Pancreas (tissue), 10 donors: ENCODE measurements around the gene SEZ6. TPM values are rescaled to one million over a fixed set of nuclear protein-coding genes. Genes with fewer than 3 reads are reported as not detected.
A peak's percentile ranks its signal among the peaks of the same experiment; 100 is the strongest.

ENCODE experiments used
- ATAC-seq, 4 donors: fragments of 200-7000 bp; cut with Tn5 transposase; one replicate each; pipeline versions ENCODE4 v1.8.0 to v1.9.1; 2020; ENCODE audit warnings: mild to moderate bottlenecking in 4 of 4, moderate library complexity in 4 of 4
- DNase-seq, 6 donors: peaks; one replicate each; pipeline ENCODE4 v3.0.0-alpha.2; 2020
- FAIRE-seq: peaks from 2 replicates; lab custom pipeline; 2012; peaks lifted over from hg19 to GRCh38; lab: Jason Lieb, UNC
- H3K27ac ChIP-seq, 4 donors: fragments of 200-600 bp; sonication (generic); 1 replicate in 3 of 4; 2 replicates in 1 of 4; pipeline versions ENCODE4 v1.5.0 to v1.8.0; 2020
- H3K27me3 ChIP-seq, 4 donors: fragments of 200-600 bp; one replicate each; pipeline ENCODE4 v1.8.0; 2021
- H3K36me3 ChIP-seq, 3 donors: fragments of 200-600 bp; sonication (generic) in 1 of 3; one replicate each; pipeline versions ENCODE4 v1.5.0 to v1.8.0; 2020 to 2021
- H3K4me1 ChIP-seq, 3 donors: fragments of 200-600 bp; one replicate each; pipeline ENCODE4 v1.8.0; 2021
- H3K4me3 ChIP-seq, 4 donors: fragments of 200-600 bp; sonication (generic) in 2 of 4; one replicate each; pipeline versions ENCODE4 v1.5.0 to v1.8.0; 2020 to 2021
- H3K9me3 ChIP-seq, 4 donors: fragments of 200-600 bp; one replicate each; pipeline ENCODE4 v1.8.0; 2021
- WGBS, 2 donors: extraction: QIAGEN DNeasy Blood & Tissue Kit; methylation state at CpG; one replicate each; pipeline ENCODE4 v1.1.7; 2013; 5-methylcytosine and 5-hydroxymethylcytosine counted together
- intact Hi-C, 3 donors: fragments of 100-400 bp; cut with DNase I; formaldehyde crosslinking; loops; one replicate each; pipeline versions ENCODE4 v1.11.1 to v1.14.2; 2022
- polyA plus RNA-seq, 2 donors: library from polyadenylated mRNA; stranded (reverse); fragments of 200-250 nt; gene quantifications; one replicate each; pipeline ENCODE4 v1.2.3, GENCODE V29; 2013
- total RNA-seq, 6 donors: library from RNA; stranded (reverse); fragmentation: NEBNext Ultra II Directional in 4 of 6; extraction: Animal tissue kit (Norgen Biotek cat#: 25700) in 4 of 6; gene quantifications; one replicate each; pipeline versions ENCODE4 v1.2.1 to v1.2.4, GENCODE V29; 2021 to 2023
- TF ChIP-seq, protein P1 (sequence below), 4 donors: fragments of 200-600 bp; sonication (generic) in 3 of 4; IDR thresholded peaks; one replicate each; pipeline versions ENCODE4 v1.5.0 to v1.8.0; 2021; ENCODE audit warnings: antibody characterized with exemption in 4 of 4
- donor health status: healthy with polysubstance abuse.
- donor health status: DM: no; HTN: no; CAD: no; lungs with moderate emphysema.
- donor health status: DM: no; HTN: no; CAD: no.
- donor health status: control.
- donor health status: control.
- donor health status: Bipolar disorder and iron deficiency.
- donor health status: DM: yes; HTN: yes; CAD: no.
- donor health status: DM: no; HTN: no; CAD: no.
- donor health status: DM: no; HTN: no; CAD: no.
- donor health status: DM: yes; HTN: yes; CAD: no.

SEZ6 gene
- total and polyA plus RNA-seq, 8 donors = 0.13 to 5.0 (median 0.64) TPM

DNA sequence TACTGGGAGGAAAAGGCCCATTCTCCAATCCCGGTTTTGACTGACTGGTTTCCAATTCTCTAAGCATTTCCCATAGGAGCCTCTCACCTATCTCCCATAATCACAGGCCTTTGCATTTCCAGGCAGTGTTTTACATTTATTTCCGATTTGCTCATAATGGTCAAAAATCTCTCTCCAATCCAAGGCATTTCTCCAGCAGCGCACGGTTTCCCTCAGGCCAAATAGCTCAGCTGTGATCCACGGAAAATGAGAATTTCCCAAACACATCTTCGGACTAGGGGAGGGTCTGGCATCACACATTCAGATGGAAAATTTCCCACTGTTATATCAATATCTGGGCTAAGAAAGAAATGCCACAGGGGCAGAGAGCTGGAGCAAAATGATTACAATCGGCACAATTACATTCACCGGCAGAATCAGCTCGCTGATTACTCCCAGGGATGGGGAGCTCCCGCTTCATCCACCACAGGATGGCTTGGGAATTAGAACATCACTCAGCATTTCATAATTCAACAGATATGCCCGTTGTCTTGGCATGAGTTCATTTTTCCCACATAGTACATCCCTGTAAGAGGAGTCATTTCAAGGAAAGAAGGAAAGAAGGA is 43.8 kb upstream of the SEZ6 start:
- ATAC-seq = no peak

DNA sequence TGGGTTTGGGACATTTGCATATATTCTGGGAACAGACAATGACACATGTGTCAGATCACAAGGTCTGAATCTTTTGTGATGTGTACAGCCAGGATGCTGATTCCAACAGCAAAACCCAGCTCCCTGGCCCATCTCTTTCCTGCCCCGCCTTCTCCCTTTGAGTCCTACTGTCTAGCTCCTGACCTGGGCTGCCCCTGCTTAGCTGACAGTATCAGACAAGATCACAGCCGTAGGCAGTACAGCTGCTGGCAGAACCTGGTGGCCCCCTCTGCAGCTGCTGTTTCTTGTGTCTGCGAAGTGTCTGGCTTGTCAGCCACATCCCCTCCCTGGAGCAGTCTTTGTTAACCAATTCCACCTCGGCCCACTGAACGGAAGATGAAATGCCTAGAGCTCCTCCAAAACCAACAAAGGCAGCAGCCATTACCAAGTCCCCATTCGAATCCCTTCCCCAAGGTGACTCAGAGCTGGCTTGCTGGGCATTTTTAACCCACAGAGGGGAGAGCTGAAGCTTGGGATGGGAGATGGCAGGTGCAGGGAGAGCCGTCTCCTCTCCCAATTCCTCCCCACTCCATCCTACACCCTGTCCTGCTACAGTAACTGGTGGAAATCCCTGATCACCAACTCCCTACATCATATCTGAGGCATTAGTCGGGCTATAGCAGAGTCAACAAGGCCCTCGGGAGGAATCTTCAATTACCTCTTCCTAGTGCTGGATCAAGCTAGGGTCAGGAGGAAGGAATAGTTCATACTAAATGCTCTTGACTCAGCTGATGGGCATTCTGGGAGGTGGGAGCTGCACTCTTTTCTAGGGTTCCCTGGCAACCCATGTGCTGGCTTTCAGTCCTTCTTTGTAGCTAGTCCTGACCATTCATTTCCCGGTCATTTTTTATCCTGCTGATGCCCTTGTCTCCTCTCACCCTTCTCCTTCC is 42.9 kb upstream of the SEZ6 start:
- FAIRE-seq (no peak), ATAC-seq (peak in 2 of 4 donors; percentile 47 to 52), DNase-seq (no peak)
- WGBS, 2 donors = 68 to 71% methylated on average over 10 of the region's 10 CpGs
- Histone ChIP-seq H3K4me3 (no peak overlapping the region), H3K9me3 (no peaks in the 10 kb centered on the region), H3K36me3 (no peaks in the 10 kb centered on the region), H3K27me3 (no peaks in the 10 kb centered on the region), H3K4me1 (no peaks in the 10 kb centered on the region), H3K27ac (no peak overlapping the region)
- TF ChIP-seq, protein P1, sequence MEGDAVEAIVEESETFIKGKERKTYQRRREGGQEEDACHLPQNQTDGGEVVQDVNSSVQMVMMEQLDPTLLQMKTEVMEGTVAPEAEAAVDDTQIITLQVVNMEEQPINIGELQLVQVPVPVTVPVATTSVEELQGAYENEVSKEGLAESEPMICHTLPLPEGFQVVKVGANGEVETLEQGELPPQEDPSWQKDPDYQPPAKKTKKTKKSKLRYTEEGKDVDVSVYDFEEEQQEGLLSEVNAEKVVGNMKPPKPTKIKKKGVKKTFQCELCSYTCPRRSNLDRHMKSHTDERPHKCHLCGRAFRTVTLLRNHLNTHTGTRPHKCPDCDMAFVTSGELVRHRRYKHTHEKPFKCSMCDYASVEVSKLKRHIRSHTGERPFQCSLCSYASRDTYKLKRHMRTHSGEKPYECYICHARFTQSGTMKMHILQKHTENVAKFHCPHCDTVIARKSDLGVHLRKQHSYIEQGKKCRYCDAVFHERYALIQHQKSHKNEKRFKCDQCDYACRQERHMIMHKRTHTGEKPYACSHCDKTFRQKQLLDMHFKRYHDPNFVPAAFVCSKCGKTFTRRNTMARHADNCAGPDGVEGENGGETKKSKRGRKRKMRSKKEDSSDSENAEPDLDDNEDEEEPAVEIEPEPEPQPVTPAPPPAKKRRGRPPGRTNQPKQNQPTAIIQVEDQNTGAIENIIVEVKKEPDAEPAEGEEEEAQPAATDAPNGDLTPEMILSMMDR (IDR thresholded peaks at IDR 0.05) = no peak
- intact Hi-C loops = loop anchor here in 1 of 3 donors (10.0 kb wide), 1 partner anchor 74 kb away; no protein-coding TSS in a partner anchor

More for the DNA sequence above, 43.8 kb upstream of the SEZ6 start:
- DNase-seq (no peak), FAIRE-seq (no peak)
- no peak overlapping the region for H3K27ac ChIP-seq
- no peaks in the 10 kb centered on the region for H3K4me1 ChIP-seq
- TF ChIP-seq, protein P1 (IDR thresholded peaks at IDR 0.05) = no peak
- 77 to 83% methylated on average over 11 of the region's 11 CpGs for WGBS, 2 donors
- H3K36me3 ChIP-seq = no peaks in the 10 kb centered on the region
- intact Hi-C loops = loop anchor here in 1 of 3 donors (10.0 kb wide), 1 partner anchor 75 kb away; no protein-coding TSS in a partner anchor
- no peak overlapping the region for H3K4me3 ChIP-seq
- H3K27me3 ChIP-seq = no peaks in the 10 kb centered on the region
- no peaks in the 10 kb centered on the region for H3K9me3 ChIP-seq

DNA sequence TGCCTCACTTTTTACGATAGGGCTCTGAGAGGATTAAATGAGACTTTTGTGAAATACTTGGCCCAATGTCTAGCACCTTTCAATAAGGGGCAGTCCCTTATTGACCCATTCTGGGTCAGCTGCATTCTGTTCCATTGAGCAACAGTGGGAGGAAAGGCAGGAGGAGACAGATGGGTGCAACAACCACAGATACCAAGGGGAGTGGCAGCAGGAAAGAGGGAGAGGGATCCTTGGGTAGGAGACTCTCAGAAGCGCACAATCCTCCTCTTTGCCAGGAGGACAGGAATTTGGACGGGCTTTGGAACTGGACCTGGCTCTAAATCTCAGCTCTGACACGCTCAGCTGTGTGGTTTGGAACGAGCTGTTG is 40.6 kb upstream of the SEZ6 start:
- no peaks in the 10 kb centered on the region for H3K36me3 ChIP-seq
- TF ChIP-seq, protein P1 (IDR thresholded peaks at IDR 0.05) = no peak
- FAIRE-seq (no peak), ATAC-seq (no peak), DNase-seq (no peak)
- no peak overlapping the region for H3K27ac ChIP-seq
- H3K4me3 ChIP-seq = no peak overlapping the region
- intact Hi-C loops = loop anchor here in 1 of 3 donors (10.0 kb wide), 1 partner anchor 72 kb away; no protein-coding TSS in a partner anchor
- no peaks in the 10 kb centered on the region for H3K27me3 ChIP-seq
- WGBS, 2 donors = 70 to 78% methylated on average over 5 of the region's 5 CpGs
- H3K9me3 ChIP-seq = no peaks in the 10 kb centered on the region
- peaks cover 0 to 6% (median 5%) of the 10 kb centered on the region in 3 donors for H3K4me1 ChIP-seq

DNA sequence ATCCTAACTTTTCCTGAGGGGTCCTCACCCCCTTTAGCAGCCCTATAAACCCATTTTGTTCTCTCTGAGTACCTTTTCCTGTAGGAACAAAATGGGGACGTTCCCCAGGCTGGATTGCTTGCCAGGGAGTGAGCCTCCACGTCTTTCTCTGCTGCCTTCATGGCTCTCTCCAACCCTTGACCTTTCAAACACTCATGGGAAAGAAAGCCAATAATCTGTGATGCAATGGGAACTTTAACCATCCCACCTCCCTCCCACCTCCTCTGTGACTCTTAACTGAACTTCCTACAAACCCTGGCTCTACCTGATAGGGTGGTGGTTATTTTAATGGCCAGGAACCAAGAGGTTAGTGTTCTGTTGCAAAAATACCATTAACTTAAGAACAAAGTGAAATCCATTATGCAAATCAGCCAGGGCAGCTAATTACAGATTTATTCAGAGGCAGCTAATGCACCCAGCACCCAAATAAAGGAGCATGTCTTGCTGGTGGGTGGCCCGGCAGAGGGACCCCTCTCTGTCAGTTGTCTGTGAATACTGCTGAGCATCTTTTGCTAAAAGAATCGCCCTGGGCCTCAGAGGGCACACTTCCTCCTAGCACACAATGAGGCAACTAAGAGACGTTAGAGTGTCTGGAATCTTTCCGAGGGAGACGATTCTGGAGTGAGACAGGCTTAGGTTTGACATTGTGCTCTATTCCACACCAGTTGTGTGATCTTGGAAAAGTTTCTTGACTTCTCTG is 40.1 kb upstream of the SEZ6 start:
- 70 to 74% methylated on average over 7 of the region's 7 CpGs for WGBS, 2 donors
- FAIRE-seq (no peak), ATAC-seq (no peak)

More for the DNA sequence above, 40.1 kb upstream of the SEZ6 start:
- DNase-seq = no peak
- Histone ChIP-seq H3K4me3 (no peak overlapping the region), H3K4me1 (peaks cover 0 to 6% (median 5%) of the 10 kb centered on the region in 3 donors), H3K27ac (no peak overlapping the region), H3K27me3 (no peaks in the 10 kb centered on the region), H3K9me3 (no peaks in the 10 kb centered on the region), H3K36me3 (no peaks in the 10 kb centered on the region)
- intact Hi-C loops = loop anchor here in 1 of 3 donors (10.0 kb wide), 1 partner anchor 71 kb away; no protein-coding TSS in a partner anchor
- TF ChIP-seq, protein P1 (IDR thresholded peaks at IDR 0.05) = no peak
